NCI-H187 treated with DMSO at 0.1 percent for 48 hours (cell line): ENCODE measurements around the gene IL1R1.
"Not testable (repeated sequence)": the region's sequence is repeated elsewhere in the genome, so short reads cannot be mapped to it uniquely, and the experiment has no call there.

ENCODE experiments used
- DNase-seq: peaks from one replicate; lab custom pipeline; 2025; lab: John Stamatoyannopoulos, UW

Gene IL1R1, protein sequence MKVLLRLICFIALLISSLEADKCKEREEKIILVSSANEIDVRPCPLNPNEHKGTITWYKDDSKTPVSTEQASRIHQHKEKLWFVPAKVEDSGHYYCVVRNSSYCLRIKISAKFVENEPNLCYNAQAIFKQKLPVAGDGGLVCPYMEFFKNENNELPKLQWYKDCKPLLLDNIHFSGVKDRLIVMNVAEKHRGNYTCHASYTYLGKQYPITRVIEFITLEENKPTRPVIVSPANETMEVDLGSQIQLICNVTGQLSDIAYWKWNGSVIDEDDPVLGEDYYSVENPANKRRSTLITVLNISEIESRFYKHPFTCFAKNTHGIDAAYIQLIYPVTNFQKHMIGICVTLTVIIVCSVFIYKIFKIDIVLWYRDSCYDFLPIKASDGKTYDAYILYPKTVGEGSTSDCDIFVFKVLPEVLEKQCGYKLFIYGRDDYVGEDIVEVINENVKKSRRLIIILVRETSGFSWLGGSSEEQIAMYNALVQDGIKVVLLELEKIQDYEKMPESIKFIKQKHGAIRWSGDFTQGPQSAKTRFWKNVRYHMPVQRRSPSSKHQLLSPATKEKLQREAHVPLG

GRCh38 chr2:102141970-102142828, at the start of gene IL1R1:
TSS of gene IL1R1 (plus strand) at chr2:102142746. CDS start at chr2:102157725, 14,979 bp downstream.
- no peak for DNase-seq

- no peak for DNase-seq
These were observed 48.9 kb upstream of the IL1R1 start for GRCh38 chr2:102093662-102094061.

GRCh38 chr2:102094917-102095316, 47.6 kb upstream of the IL1R1 start:
- no peak for DNase-seq

DNA sequence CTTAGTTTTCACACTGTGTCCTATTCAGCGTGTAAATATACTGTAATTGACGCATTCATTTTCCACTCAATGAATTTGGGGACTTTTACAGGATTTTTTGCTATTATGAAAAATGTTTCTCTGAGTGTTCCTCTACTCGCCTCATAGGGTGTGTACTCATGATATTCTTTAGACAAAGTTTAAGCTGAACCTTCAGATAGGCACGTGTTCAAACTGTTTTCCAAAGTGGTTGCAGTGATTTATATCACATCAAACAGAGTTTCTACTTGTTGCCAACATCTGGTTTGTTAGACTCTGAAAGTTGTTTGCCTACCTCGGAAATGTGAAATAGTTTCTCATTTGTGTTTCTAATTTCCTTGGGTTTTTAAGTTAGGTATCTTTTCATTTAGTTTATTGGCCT, 46.4 kb upstream of the IL1R1 start:
- DNase-seq, result no peak

DNA sequence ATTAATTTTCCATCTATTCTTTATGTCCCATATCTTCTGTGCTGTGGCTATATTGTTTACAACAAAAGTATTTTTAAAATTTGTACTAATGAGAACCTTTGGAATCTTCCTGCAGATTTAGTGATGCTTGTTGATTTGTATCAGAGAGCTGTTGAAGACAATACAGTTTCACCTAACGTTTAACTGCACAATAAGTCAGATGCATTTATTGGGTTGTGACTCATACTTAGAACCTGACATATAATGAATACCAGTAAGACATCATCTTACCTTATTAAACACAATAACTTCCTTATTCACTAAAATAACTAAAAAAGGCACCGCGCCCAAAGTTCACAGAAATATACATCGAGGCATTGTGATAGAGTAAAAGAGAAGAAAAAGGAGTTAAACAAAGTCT, 43.8 kb upstream of the IL1R1 start:
- no peak for DNase-seq

DNA sequence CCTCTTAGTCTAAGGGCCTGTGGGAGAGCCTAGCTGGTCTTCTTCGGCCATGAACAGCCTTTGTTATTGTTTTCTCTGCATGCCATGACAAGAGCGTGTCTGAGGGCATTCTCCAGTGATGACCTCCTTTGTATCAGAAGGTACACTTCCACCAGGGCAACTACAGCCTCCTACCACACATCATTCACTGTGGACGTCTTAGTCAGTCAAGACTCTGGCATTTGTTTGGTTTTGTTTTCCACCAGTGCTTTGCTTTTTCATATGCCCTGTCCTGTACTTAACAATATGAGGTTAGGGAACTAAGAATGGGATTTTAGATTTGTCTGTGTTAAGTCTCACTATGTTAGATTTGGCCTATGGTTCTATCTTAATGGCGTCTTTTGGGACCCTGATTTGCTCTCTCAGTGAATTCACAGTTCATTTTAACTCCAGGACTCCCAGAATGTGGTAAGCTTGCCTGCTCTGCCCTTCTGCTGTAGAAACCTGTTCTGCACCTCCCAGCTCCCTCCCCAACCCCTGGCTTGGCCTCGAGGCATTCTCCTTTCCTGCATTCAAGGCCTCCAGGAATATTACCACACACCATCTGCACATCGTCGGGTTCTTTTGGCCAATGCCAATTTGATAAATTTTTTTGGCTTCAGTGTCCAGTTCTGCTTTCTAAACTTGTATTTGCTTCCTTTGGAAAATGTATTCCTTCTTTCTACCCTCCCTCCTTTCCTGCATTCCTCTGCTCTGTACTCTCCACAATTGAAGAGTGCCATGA, 42.8 kb upstream of the IL1R1 start:
- no peak for DNase-seq

DNA sequence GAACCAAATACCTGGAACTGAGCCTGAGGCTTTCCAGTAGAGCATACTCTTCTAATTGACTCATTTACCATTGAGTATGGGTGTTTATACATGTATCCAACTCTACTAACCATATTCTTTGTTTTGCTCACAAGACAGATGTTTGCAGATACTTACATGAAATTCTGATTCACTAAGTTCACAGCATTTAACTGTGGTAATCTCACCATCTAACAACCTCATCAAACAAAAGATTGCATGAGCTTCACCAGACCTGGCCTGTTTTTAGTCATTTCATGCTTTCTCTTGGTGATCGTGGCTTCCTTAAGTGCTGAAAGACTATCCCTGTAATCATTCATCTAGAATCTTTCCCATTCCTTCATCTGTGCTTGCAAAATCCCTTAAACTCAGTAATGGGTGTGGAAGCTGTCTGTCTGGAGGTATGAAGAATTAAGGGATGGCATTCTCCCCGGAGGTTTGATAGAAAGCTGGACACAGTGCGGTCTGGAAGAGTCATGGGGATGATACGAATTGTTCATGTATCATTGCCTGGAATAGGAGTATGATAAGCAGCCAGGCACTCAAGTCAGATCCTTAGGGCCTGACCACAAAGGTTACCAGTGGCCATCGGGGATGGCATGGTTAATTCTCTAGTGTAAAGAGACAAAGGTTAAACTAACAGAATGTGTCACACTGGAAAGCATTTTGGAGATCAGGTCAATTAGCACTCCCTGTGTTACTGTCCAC, 42.0 kb upstream of the IL1R1 start:
- DNase-seq, result no peak

DNA sequence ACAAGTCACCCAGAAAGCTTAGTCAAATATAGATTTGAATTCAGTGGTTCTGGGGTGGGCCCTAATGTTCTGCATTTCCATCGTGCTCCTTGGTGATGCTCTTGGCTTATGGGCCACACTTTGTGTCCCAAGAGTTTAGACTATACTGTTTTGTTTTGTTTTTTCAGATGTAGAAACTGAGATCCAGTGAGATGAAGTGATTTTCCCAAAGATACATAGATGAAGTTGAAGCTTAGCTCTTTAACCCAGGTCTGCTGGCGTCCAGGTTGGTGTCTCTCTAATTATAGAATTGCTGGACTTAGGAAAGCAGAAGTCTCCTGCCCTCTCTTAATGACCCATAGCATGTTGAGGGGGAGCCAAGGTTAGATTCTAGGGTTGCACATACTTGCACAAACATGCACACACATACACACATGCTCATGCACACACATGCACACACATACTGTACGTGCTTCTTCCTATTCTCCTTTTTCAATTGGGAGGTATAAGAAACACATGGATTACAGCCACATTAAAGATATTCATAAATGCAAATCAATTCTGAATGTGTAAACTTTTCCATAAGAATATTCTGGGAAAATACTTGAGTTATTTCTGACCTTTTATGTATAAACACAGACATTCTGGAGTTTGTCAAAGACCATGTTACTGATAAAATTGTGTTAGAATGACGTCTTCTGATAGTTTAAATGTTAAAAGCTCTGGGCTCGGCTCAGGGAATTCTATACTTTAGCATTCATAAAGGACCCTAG, 41.3 kb upstream of the IL1R1 start:
- DNase-seq, result no peak

DNA sequence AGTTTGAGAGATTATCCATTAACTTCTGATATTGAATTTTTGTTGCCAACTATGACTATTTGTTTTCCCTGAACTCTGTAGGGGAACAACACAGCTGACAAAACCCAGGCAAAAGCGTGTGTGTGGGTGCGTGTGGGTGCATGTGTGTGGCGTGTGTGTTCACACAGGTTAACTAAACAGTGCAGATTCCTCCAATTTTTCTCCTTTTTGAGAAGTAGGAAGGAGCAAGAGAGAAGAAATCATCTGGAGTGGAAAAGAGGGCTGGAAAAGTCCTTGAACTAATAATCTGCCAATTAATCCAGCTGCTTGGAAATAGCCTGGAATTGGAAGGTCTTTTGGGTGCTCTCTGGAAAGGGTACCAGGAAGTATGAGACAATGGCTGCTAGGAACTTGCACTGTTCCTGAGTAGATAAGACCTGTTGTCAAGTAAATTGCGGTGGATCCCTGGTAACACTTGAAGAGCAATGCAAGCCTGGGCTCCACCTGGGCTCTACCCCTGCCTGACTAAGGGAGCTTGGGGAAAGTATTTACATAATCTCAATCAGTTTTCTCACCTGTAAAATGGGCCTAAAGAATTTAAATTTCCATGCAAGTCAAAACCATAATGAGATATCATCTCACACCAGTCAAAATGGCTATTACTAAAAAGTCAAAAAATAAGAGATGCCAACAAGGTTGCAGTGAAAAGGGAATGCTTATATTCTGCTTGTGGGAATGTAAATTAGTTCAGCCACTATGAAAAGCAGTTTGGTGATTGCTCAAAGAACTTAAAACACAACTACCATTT, 40.5 kb upstream of the IL1R1 start:
- no peak for DNase-seq

DNA sequence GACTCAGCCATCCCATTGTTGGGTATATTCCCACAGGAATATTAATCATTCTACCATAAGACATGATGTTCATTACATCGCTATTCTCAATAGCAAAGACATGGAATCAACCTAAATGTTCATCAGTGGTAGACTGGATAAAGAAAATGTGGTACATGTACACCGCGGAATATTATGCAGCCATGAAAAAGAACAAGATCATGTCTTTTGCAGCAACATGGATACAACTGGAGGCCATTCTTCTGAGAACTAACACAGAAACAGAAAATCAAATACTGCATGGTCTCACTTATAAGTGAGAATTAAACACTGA, 40.0 kb upstream of the IL1R1 start:
- DNase-seq, result not testable (repeated sequence)

GRCh38 chr2:102103284-102103683, 39.3 kb upstream of the IL1R1 start:
- no peak for DNase-seq

- no peak for DNase-seq
These were observed 38.3 kb upstream of the IL1R1 start for GRCh38 chr2:102103992-102104871.

DNA sequence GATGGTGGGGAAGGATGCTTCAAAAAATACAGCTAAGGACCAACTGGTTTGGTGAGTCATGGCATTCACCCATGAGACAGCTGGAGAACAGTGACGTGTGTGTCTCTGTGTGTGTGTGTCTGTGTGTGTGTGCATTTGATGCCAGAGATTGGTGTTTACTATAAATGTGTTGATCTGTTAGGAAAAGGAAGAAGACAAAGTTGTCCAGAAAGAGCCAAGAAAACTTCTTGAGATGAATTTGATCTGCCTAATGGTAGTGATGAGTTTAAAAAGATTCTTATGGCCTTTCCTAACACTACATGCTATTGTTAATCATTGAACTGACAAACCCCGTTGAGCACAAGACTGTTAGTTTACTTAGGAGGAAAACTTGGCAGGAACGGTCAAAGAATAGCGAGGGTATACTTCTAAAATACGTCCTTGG, 36.4 kb upstream of the IL1R1 start:
- no peak for DNase-seq

DNA sequence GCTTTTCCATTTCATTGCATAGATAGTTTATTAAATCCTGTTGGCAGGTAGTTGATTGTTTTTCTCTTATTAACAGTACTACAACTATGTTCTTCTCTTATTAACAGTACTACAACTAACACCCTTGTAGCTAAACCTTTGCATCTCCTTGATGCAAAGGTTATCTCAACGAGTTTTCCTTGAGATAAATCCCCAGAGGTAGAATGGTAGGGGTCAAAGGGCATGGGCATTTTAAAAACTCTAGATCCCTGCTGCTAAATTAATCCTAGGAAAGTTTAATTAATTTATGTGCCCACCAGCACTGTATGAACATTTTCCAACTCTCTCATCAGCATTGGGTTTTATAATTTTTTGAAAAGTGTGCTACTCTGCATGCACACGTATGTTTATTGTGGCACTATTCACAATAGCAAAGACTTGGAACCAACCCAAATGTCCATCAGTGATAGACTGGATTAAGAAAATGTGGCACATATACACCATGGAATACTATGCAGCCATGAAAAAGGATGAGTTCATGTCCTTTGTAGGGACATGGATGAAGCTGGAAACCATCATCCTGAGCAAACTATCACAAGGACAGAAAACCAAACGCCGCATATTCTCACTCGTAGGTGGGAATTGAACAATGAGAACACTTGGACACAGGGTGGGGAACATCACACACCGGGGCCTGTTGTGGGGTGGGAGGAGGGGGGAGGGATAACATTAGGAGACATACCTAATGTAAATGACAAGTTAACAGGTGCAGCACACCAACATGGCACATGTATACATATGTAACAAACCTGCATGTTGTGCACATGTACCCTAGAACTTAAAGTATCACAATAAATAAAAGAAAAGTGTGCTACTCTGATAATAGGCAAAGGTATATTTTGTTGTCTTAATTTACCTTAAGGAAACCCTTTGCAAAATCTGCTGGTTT, 35.5 kb upstream of the IL1R1 start:
- DNase-seq, result not testable (repeated sequence)

GRCh38 chr2:102107741-102108070, 34.8 kb upstream of the IL1R1 start:
- no peak for DNase-seq

DNA sequence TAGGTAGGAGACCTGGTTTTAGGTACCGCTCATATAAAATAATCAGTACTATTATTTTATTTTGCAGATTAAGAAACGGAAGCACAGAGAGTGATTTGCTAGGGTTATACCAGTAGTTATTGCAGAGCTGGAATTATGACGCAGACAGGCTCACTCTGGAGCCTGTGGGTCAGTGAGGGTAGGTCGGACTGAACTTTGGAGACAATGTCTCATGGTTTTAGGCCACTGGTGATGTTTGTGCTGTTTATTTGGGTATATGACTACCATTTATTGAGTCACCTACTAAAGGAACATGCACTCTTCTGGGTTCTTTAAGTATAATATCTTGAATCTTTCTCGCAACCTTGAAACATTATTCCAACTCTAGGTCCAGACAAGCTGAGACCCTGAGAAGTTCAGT, 33.5 kb upstream of the IL1R1 start:
- no peak for DNase-seq

- no peak for DNase-seq
These were observed 32.4 kb upstream of the IL1R1 start for GRCh38 chr2:102110171-102110570.
